ENCODE measurements around the gene EHD2. TPM values are rescaled to one million over a fixed set of nuclear protein-coding genes. Genes with fewer than 3 reads are reported as not detected.

The EHD2 gene
- total and polyA plus RNA-seq, 2 of the 13 experiments (the other 11 are each of a cell fraction or from before 2014, with no cell fraction given) = 0.09 to 0.28 TPM

- intact Hi-C loops (cut with micrococcal nuclease; ENCODE audit: unreplicated experiment) = no loop called here
- no peak overlapping the region for H3K4me3 ChIP-seq (replicated peaks in 1 of 3; ENCODE audit: insufficient read depth in 1 of 3, low read depth in 2 of 3, low read length in 3 of 3)
- H3K27me3 ChIP-seq (ENCODE audit: control insufficient read depth in 1 of 2, insufficient read depth in 2 of 2, low read length in 2 of 2) = no peaks in the 10 kb centered on the region
- no peaks in the 10 kb centered on the region for H3K9me3 ChIP-seq (ENCODE audit: low read length)
- FAIRE-seq (no peak), ATAC-seq (no peak), DNase-seq (ENCODE audit: low spot score) (no peak)
- no peak overlapping the region for H3K27ac ChIP-seq (ENCODE audit: extremely low read length, insufficient read depth, low read length)
- H3K4me2 ChIP-seq (ENCODE audit: low read depth, low read length) = no peak overlapping the region
- BruUV-seq (replicated peaks) = no TSS peak
- H3K79me2 ChIP-seq (ENCODE audit: insufficient read depth, low read length) = no peaks in the 10 kb centered on the region
- H3K36me3 ChIP-seq (replicated peaks in 1 of 2; ENCODE audit: control insufficient read depth in 1 of 2, insufficient read depth in 2 of 2, low read length in 2 of 2) = peaks cover 0 to 21% of the 10 kb centered on the region in 2 experiments; a peak in 3 of 5 replicates
- in situ Hi-C loops (cut with HindIII; ENCODE audit: extremely low pct_ligation_motif_present, low pct_unique_long_range_greater_than_20kb) = no loop called here
- ChIA-PET POLR2A (no interaction called here), CTCF (ENCODE audit: low intra/inter-chr PET ratio, low total read pairs) (no interaction called here)
- no peaks in the 10 kb centered on the region for H3K4me1 ChIP-seq (ENCODE audit: insufficient read depth, low read length)
- 97% methylated on average over 9 of the region's 12 CpGs for WGBS (ENCODE audit: low lambda C conversion rate)
- H3K9ac ChIP-seq (ENCODE audit: insufficient read depth, low read depth, low read length) = no peak overlapping the region
- no peak overlapping the region for H2AFZ ChIP-seq (ENCODE audit: low read length)
- H4K20me1 ChIP-seq (ENCODE audit: insufficient read depth, low read length) = 0 out of 2 replicates have a peak, but pooled peaks cover 2% of the 10 kb centered on the region
- TF ChIP-seq ZNF180 (CRISPR knock-in tag; IDR thresholded peaks at IDR 0.05; ENCODE audit: borderline replicate concordance, low read depth) = no peak
- no peak for TF ChIP-seq GMEB1 (CRISPR knock-in tag; IDR thresholded peaks at IDR 0.05; ENCODE audit: borderline replicate concordance)
- no peak for TF ChIP-seq SAFB2 (CRISPR knock-in tag; IDR thresholded peaks at IDR 0.05; ENCODE audit: borderline replicate concordance, low read depth)
- no peak for TF ChIP-seq PTBP1 (IDR thresholded peaks at IDR 0.05; ENCODE audit: low read depth, low read length, poor library complexity, severe bottlenecking)
- no peak for TF ChIP-seq ZMAT5 (CRISPR knock-in tag; IDR thresholded peaks at IDR 0.05; ENCODE audit: borderline replicate concordance, low read depth)
- no peak for TF ChIP-seq MYPOP (CRISPR knock-in tag; IDR thresholded peaks at IDR 0.05)
- no peak for TF ChIP-seq IKZF5 (CRISPR knock-in tag; IDR thresholded peaks at IDR 0.05)
- TF ChIP-seq ZNF784 (CRISPR knock-in tag; IDR thresholded peaks at IDR 0.05; ENCODE audit: borderline replicate concordance) = no peak
- TF ChIP-seq ZNF275 (CRISPR knock-in tag; IDR thresholded peaks at IDR 0.05; ENCODE audit: borderline replicate concordance) = no peak
- no peak for TF ChIP-seq MED8 (CRISPR knock-in tag; IDR thresholded peaks at IDR 0.05; ENCODE audit: insufficient replicate concordance)
- no peak for TF ChIP-seq ZNF850 (CRISPR knock-in tag; conservative IDR thresholded peaks at IDR 0.05)
- no peak for TF ChIP-seq THAP9 (CRISPR knock-in tag; IDR thresholded peaks at IDR 0.05; ENCODE audit: borderline replicate concordance)
- no peak for TF ChIP-seq SKI (IDR thresholded peaks at IDR 0.05; ENCODE audit: partially characterized antibody)
- TF ChIP-seq KLF15 (CRISPR knock-in tag; IDR thresholded peaks at IDR 0.05; ENCODE audit: borderline replicate concordance) = no peak
Observed at GRCh38 chr19:47675271-47675670, 38.0 kb upstream of the EHD2 start.

Data from HepG2 (cell line).